Pulmonary artery endothelial cell (primary cell): ENCODE data around the gene RAB3IL1. TPM values are rescaled to one million over a fixed set of nuclear protein-coding genes. Genes with fewer than 3 reads are reported as not detected.
"Not testable (repeated sequence)": the region's sequence is repeated elsewhere in the genome, so short reads cannot be mapped to it uniquely, and the experiment has no call there.

Experiments used
- DNase-seq: peaks from one replicate; pipeline ENCODE4 v3.0.0-alpha.2; 2011; ENCODE audit warnings: low read depth, low spot score
- total RNA-seq: library from RNA; depleted of rRNA; stranded (reverse); fragments of >200 nt; gene quantifications from 2 replicates; pipeline ENCODE4 v1.2.3, GENCODE V29; 2014

Gene RAB3IL1
- total RNA-seq = 0.92 and 1.9 TPM in 2 replicates

DNA sequence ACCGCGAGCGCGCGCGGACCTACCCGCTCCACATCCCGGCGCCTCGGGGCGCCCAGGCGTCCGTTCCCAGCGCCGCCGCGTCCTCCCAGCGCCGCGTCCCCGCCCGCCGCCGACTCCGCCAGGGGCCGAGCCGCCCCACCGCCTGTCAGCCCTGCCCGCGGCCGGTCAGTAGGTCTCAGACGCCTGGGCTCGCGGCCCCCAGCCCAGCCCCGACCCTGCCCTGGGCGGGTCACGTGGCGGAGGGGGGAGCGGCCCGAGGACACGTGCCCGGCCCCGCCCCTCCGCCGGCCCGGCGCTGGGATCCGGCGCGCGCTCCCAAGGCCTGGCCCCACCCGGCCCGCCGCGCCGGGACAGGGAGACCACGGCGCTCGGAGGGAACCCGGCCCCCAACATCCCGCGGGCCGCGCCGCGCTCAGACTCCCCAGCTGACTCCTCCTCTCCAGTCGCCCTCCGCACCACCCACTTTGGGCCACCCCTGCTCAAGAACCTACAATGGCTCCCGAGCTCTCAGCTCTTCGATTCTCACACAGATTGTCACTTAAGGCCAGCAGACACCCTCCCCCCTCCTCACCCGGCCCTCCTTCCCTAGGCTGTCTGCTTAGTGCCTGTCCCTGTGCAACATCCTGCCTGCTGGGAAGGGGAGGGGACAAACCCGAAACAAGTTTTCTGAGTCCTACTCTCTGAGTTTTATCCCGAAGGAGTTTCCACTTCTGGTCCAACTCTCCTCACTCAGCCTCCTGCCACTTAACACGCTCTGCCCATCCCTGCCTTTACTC is at the start of gene RAB3IL1:
RAB3IL1 (minus strand) TSS at position 233 of the 776 bp plus-strand sequence; CDS start at position 34, 199 bp downstream.
- DNase-seq = no peak

DNA sequence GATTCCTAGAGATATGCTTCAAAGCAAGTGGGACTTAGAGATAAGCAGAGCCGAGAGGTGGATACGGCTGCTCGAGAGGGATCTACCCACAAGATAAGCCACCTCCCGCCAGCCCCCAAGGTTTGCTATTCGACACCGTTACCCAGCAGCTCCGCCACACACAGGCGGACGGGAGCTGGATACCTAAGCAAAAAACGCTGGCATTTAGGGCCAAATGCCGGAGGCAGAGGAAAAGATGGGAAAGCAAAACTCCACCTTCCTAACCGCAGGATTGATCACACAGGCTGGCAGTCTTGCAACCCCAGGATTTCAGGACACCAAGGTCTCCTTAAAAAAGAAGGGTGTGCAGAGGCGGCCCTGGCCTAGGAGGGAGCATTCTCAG is 49.4 kb upstream of the RAB3IL1 start:
- DNase-seq = no peak

GRCh38 chr11:61964666-61965271 is 47.4 kb upstream of the RAB3IL1 start:
- DNase-seq = not testable (repeated sequence)

- DNase-seq = no peak
Observed at GRCh38 chr11:61964058-61964665, 46.8 kb upstream of the RAB3IL1 start.

- DNase-seq = no peak
Observed at GRCh38 chr11:61963282-61964057, 46.1 kb upstream of the RAB3IL1 start.

DNA sequence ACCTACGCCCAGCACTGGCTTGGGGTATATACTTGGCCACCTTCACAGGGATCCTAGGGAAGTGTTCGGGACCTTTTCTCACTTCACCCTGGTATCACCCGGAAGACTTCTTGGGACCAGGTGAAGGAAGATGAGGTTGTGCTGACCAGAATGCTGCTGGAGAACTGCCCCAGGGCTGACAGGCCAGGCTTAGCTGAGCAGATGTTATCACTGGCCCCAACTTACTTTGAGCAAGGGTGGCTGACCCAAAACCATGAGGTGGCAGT is 45.6 kb upstream of the RAB3IL1 start:
- no peak for DNase-seq

DNA sequence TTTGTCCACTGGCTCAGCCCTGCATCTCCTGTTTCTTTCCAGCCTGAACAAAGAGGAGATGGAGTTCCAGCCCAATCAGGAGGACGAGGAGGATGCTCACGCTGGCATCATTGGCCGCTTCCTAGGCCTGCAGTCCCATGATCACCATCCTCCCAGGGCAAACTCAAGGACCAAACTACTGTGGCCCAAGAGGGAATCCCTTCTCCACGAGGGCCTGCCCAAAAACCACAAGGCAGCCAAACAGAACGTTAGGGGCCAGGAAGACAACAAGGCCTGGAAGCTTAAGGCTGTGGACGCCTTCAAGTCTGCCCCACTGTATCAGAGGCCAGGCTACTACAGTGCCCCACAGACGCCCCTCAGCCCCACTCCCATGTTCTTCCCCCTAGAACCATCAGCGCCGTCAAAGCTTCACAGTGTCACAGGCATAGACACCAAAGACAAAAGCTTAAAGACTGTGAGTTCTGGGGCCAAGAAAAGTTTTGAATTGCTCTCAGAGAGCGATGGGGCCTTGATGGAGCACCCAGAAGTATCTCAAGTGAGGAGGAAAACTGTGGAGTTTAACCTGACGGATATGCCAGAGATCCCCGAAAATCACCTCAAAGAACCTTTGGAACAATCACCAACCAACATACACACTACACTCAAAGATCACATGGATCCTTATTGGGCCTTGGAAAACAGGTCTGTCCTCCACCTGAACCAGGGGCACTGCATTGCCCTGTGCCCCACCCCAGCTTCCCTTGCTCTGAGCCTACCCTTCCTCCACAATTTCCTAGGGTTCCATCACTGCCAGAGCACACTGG is 45.0 kb upstream of the RAB3IL1 start:
- no peak for DNase-seq

DNA sequence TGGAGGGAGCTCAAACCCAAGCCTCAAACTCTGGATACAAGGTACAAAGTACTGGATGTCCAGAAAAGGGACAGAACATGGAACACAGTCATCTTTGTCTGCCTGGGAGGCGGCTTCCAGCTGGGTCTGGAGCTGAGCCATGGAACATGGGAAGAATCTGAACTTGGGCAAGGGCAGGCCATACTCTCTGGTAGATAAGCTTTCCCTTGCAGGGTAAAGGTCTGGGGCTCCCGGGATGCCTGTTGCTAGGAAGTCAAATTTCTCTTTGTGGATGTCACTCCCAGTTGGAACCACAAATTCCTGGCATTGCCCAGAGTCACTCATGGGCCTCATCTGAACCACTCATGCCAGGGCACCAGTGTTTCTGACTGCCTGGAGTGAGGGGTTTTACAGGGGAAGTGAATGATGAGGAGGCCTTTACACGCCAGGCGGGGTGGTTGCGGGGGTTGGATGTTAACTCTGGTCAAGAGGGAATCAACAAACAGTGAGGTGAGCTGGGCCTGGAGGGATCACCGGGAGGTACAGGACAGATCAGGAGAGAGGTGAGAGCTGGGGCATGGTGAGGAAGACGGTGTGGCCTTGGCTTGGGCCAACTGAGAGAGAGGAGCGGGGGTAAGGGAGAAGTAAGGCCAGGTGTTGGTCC is 44.3 kb upstream of the RAB3IL1 start:
- no peak for DNase-seq

- no peak for DNase-seq
Observed at GRCh38 chr11:61960532-61960931, 43.2 kb upstream of the RAB3IL1 start.

GRCh38 chr11:61959678-61960077 is 42.3 kb upstream of the RAB3IL1 start:
- no peak for DNase-seq

DNA sequence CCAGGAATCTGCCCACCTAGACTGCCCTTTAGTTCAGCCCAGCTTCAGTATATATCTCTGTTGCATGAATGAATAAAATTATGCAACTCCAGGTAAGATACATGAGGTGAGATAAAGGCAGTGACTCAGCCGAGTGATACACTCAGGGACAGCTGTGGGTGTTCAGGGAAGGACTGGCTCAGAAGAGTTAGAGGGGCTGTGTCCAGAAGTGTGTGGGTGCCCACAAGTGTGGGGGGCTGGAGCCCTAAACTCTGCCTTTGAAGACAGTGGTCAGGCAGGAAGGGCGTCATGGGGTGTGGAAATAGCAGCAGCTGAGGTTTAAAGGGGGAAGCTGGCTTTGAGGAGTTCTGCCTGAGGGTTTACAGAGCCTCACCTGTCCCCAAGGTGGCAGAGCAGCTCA is 41.7 kb upstream of the RAB3IL1 start:
- no peak for DNase-seq

DNA sequence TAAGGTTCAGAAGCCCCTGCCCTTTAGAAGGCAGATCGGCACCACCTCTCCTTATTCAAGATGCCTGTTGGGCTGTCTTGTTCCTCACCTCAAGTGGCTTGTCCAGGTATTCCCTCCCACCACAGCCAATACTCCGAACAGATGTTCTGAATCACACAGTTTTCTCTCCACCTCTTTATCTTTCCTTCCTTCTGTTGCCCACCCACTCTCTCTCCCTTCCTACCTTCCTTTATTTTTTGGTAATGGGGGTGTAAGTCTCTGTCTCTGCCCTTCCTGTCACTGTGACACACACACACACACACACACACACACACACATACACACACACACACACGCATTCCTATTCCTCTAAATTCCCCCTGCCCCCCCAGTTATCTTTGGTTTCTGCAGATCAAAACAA is 41.2 kb upstream of the RAB3IL1 start:
- DNase-seq = no peak

GRCh38 chr11:61957021-61957770 is 39.8 kb upstream of the RAB3IL1 start:
- DNase-seq = no peak

GRCh38 chr11:61956191-61957020 is 39.0 kb upstream of the RAB3IL1 start:
- DNase-seq = no peak

- DNase-seq = no peak
Observed at GRCh38 chr11:61955422-61956135, 38.2 kb upstream of the RAB3IL1 start.

- DNase-seq = no peak
Observed at GRCh38 chr11:61954851-61955421, 37.6 kb upstream of the RAB3IL1 start.

DNA sequence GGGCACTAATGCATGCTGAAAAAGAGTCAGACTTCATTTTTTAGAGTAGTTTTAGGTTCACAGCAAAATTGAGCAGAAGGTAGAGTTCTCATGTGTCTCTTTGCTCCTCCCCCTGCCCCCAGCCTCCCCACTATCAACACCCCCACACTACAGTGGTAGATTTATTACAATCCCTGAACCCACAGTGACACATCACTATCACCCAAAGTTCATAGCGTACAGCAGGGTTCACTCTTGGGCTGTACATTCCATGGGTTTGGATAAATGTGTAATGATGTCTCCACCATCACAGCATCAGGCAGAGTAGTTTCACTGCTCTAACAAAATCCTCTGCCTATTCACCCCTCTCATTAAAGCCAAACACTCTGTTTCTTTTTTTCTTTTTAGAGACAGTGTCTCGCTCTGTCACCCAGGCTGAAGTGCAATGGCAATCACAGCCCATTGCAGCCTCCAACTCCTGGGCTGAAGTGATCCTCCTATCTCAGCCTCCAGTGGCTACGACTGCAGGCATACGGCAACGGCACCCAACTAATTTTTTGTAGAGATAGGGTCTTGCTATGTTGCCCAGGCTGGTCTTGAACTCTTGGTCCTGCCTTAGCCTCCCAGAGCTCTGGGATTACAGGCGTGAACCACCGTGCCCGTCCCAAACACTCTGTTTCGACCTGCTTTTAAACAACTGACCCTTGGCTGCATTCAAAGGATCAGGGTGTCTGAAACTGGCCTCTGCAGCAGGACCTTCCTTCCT is 36.9 kb upstream of the RAB3IL1 start:
- DNase-seq = no peak
